Measurements from ENCODE around the gene KIAA1671.
"Not testable (repeated sequence)": the region's sequence is repeated elsewhere in the genome, so short reads cannot be mapped to it uniquely, and the experiment has no call there.

The KIAA1671 gene

GRCh38 chr22:25176799-25177198 is 224.3 kb downstream of the KIAA1671 start:
- no peak overlapping the region for H2BK12ac ChIP-seq (ENCODE audit: low read length)
- H3K18ac ChIP-seq (ENCODE audit: low read length), result no peak overlapping the region
- peaks cover 2% of the 10 kb centered on the region for H3K9me3 ChIP-seq (ENCODE audit: insufficient read depth, low read depth, low read length)
- H2AK5ac ChIP-seq (ENCODE audit: low read length), result no peak overlapping the region
- no peak overlapping the region for H4K8ac ChIP-seq (ENCODE audit: low read depth, low read length)
- H3K23ac ChIP-seq (ENCODE audit: low read length), result no peak overlapping the region
- no peak overlapping the region for H3K27ac ChIP-seq (ENCODE audit: low read depth, low read length)
- peaks cover 42 to 50% of the 10 kb centered on the region in 2 experiments for H3K36me3 ChIP-seq (ENCODE audit: control insufficient read depth in 1 of 2, insufficient read depth in 2 of 2, low read length in 2 of 2)
- H3K4ac ChIP-seq (ENCODE audit: low read depth, low read length), result no peak overlapping the region
- no peak overlapping the region for H4K12ac ChIP-seq (ENCODE audit: low read depth, low read length)
- DNase-seq, result no peak
- no peak overlapping the region for H3K4me2 ChIP-seq (ENCODE audit: low read length)
- no peak overlapping the region for H3K14ac ChIP-seq (ENCODE audit: low read length)
- H3K4me1 ChIP-seq (ENCODE audit: control insufficient read depth in 1 of 2, insufficient read depth in 2 of 2, low read length in 2 of 2), result no peaks in the 10 kb centered on the region
- no peaks in the 10 kb centered on the region for H3K79me2 ChIP-seq (ENCODE audit: control insufficient read depth, insufficient read depth, low read length, poor library complexity)
- H3K79me1 ChIP-seq (ENCODE audit: low read length), result no peaks in the 10 kb centered on the region
- H3K4me3 ChIP-seq (ENCODE audit: low read depth, low read length), result no peak overlapping the region
- no peaks in the 10 kb centered on the region for H3K27me3 ChIP-seq (ENCODE audit: insufficient read depth, low read length)
- H3K9ac ChIP-seq (ENCODE audit: low read length), result no peak overlapping the region
- no peak overlapping the region for H4K91ac ChIP-seq (ENCODE audit: low read depth, low read length)
- H2AFZ ChIP-seq (ENCODE audit: insufficient read depth, low read length, poor library complexity), result no peak overlapping the region
- H2BK5ac ChIP-seq (ENCODE audit: low read depth, low read length, poor library complexity), result no peak overlapping the region
- WGBS (ENCODE audit: extremely low coverage, insufficient coverage, insufficient read length), result no CpG with 5 or more reads among the region's 3 CpGs
- H2BK120ac ChIP-seq (ENCODE audit: insufficient read depth, low read length, poor library complexity), result no peak overlapping the region

- Histone ChIP-seq H4K12ac (ENCODE audit: low read depth, low read length) (no peak overlapping the region), H3K4me1 (ENCODE audit: control insufficient read depth in 1 of 2, insufficient read depth in 2 of 2, low read length in 2 of 2) (no peaks in the 10 kb centered on the region), H3K9me3 (ENCODE audit: insufficient read depth, low read depth, low read length) (peaks cover 2% of the 10 kb centered on the region), H3K79me2 (ENCODE audit: control insufficient read depth, insufficient read depth, low read length, poor library complexity) (no peaks in the 10 kb centered on the region), H3K79me1 (ENCODE audit: low read length) (no peaks in the 10 kb centered on the region), H3K23ac (ENCODE audit: low read length) (no peak overlapping the region), H3K18ac (ENCODE audit: low read length) (no peak overlapping the region), H2AFZ (ENCODE audit: insufficient read depth, low read length, poor library complexity) (no peak overlapping the region), H2BK120ac (ENCODE audit: insufficient read depth, low read length, poor library complexity) (no peak overlapping the region), H4K91ac (ENCODE audit: low read depth, low read length) (no peak overlapping the region), H3K27ac (ENCODE audit: low read depth, low read length) (no peak overlapping the region), H3K27me3 (ENCODE audit: insufficient read depth, low read length) (no peaks in the 10 kb centered on the region), H2BK5ac (ENCODE audit: low read depth, low read length, poor library complexity) (no peak overlapping the region), H3K9ac (ENCODE audit: low read length) (no peak overlapping the region), H3K36me3 (ENCODE audit: control insufficient read depth in 1 of 2, insufficient read depth in 2 of 2, low read length in 2 of 2) (peaks cover 40 to 47% of the 10 kb centered on the region in 2 experiments), H3K14ac (ENCODE audit: low read length) (no peak overlapping the region), H3K4me2 (ENCODE audit: low read length) (no peak overlapping the region), H2BK12ac (ENCODE audit: low read length) (no peak overlapping the region), H3K4ac (ENCODE audit: low read depth, low read length) (no peak overlapping the region), H4K8ac (ENCODE audit: low read depth, low read length) (no peak overlapping the region), H2AK5ac (ENCODE audit: low read length) (no peak overlapping the region), H3K4me3 (ENCODE audit: low read depth, low read length) (no peak overlapping the region)
- no peak for DNase-seq
- no CpG with 5 or more reads among the region's 13 CpGs for WGBS (ENCODE audit: extremely low coverage, insufficient coverage, insufficient read length)
These were observed 224.7 kb downstream of the KIAA1671 start for GRCh38 chr22:25177226-25177625.

- Histone ChIP-seq H2AFZ (ENCODE audit: insufficient read depth, low read length, poor library complexity) (no peak overlapping the region), H3K79me1 (ENCODE audit: low read length) (no peaks in the 10 kb centered on the region), H3K18ac (ENCODE audit: low read length) (no peak overlapping the region), H2BK120ac (ENCODE audit: insufficient read depth, low read length, poor library complexity) (no peak overlapping the region), H3K27ac (ENCODE audit: low read depth, low read length) (no peak overlapping the region), H3K4ac (ENCODE audit: low read depth, low read length) (no peak overlapping the region), H3K4me3 (ENCODE audit: low read depth, low read length) (no peak overlapping the region), H4K12ac (ENCODE audit: low read depth, low read length) (no peak overlapping the region), H3K9me3 (ENCODE audit: insufficient read depth, low read depth, low read length) (peaks cover 2% of the 10 kb centered on the region), H3K23ac (ENCODE audit: low read length) (no peak overlapping the region), H3K79me2 (ENCODE audit: control insufficient read depth, insufficient read depth, low read length, poor library complexity) (no peaks in the 10 kb centered on the region), H3K9ac (ENCODE audit: low read length) (no peak overlapping the region), H3K36me3 (ENCODE audit: control insufficient read depth in 1 of 2, insufficient read depth in 2 of 2, low read length in 2 of 2) (peaks cover 44 to 46% of the 10 kb centered on the region in 2 experiments), H2BK12ac (ENCODE audit: low read length) (no peak overlapping the region), H2BK5ac (ENCODE audit: low read depth, low read length, poor library complexity) (no peak overlapping the region), H3K14ac (ENCODE audit: low read length) (no peak overlapping the region), H2AK5ac (ENCODE audit: low read length) (no peak overlapping the region), H4K8ac (ENCODE audit: low read depth, low read length) (no peak overlapping the region), H3K27me3 (ENCODE audit: insufficient read depth, low read length) (no peaks in the 10 kb centered on the region), H3K4me2 (ENCODE audit: low read length) (no peak overlapping the region), H3K4me1 (ENCODE audit: control insufficient read depth in 1 of 2, insufficient read depth in 2 of 2, low read length in 2 of 2) (no peaks in the 10 kb centered on the region), H4K91ac (ENCODE audit: low read depth, low read length) (no peak overlapping the region)
- no peak for DNase-seq
- no CpG with 5 or more reads among the region's 9 CpGs for WGBS (ENCODE audit: extremely low coverage, insufficient coverage, insufficient read length)
These were observed 225.4 kb downstream of the KIAA1671 start for GRCh38 chr22:25177895-25178294.

GRCh38 chr22:25178348-25178747 is 225.8 kb downstream of the KIAA1671 start:
- not testable (repeated sequence) for H3K79me2 ChIP-seq (ENCODE audit: control insufficient read depth, insufficient read depth, low read length, poor library complexity); H3K4me2 ChIP-seq (ENCODE audit: low read length); H2AFZ ChIP-seq (ENCODE audit: insufficient read depth, low read length, poor library complexity); H4K12ac ChIP-seq (ENCODE audit: low read depth, low read length); H3K27me3 ChIP-seq (ENCODE audit: insufficient read depth, low read length); H2AK5ac ChIP-seq (ENCODE audit: low read length); H3K18ac ChIP-seq (ENCODE audit: low read length); H2BK120ac ChIP-seq (ENCODE audit: insufficient read depth, low read length, poor library complexity); H3K79me1 ChIP-seq (ENCODE audit: low read length); H3K27ac ChIP-seq (ENCODE audit: low read depth, low read length); H3K14ac ChIP-seq (ENCODE audit: low read length); H3K4me3 ChIP-seq (ENCODE audit: low read depth, low read length); H4K8ac ChIP-seq (ENCODE audit: low read depth, low read length); H3K9ac ChIP-seq (ENCODE audit: low read length); H3K23ac ChIP-seq (ENCODE audit: low read length); H3K9me3 ChIP-seq (ENCODE audit: insufficient read depth, low read depth, low read length); H4K91ac ChIP-seq (ENCODE audit: low read depth, low read length); H2BK12ac ChIP-seq (ENCODE audit: low read length); H3K4me1 ChIP-seq (ENCODE audit: control insufficient read depth in 1 of 2, insufficient read depth in 2 of 2, low read length in 2 of 2); H2BK5ac ChIP-seq (ENCODE audit: low read depth, low read length, poor library complexity); H3K4ac ChIP-seq (ENCODE audit: low read depth, low read length); DNase-seq
- peaks cover 44 to 46% of the 10 kb centered on the region in 2 experiments for H3K36me3 ChIP-seq (ENCODE audit: control insufficient read depth in 1 of 2, insufficient read depth in 2 of 2, low read length in 2 of 2)
- WGBS (ENCODE audit: extremely low coverage, insufficient coverage, insufficient read length), result no CpG with 5 or more reads among the region's 6 CpGs
